Measurements from ENCODE around the gene NAT14. TPM values are rescaled to one million over a fixed set of nuclear protein-coding genes. Genes with fewer than 3 reads are reported as not detected.

Gene NAT14
- total RNA-seq, 4 donors from 2014 or later, result 0.40 to 2.5 (median 1.1) TPM

DNA sequence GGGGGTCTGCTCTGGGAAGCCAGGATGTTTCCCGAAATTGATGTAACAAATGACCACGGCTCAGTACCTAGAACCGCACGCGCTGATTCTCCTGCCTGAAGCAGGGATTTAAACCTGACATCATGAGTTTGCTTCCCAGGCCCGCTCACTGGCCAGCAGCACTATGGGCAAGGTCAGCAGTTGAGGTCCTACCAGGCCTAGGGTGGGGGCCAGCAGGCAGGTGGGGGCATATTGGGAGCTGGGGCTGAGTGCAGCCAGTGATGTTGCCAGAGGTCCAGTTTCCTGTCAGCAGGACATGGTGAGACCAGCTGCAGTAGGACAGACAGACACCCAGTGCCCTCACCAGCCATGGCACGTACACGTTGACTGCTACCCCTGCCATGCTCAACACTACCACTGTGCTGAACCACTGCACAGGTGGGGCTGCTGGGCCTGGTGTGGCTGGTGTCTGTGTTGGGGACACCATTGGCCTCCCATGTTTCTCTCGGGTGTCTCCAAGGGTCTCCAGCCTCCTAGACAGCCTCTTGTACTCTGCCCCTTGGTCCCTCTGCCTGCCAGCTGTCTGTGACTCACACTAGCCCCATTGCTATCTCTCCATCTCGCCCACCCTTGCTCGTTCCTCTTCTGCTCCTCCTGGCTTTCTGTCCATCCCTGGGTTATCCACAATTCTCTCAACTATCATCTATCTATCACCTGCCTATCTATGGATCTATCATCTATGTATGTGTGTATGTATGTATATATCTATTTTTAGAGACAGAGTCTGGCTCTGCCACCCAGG is 19.3 kb upstream of the NAT14 start:
- H3K27ac ChIP-seq, result no peak overlapping the region
- peaks cover 7 to 10% of the 10 kb centered on the region in 2 donors for H3K4me1 ChIP-seq
- no peaks in the 10 kb centered on the region for H3K27me3 ChIP-seq
- H3K9me3 ChIP-seq, result no peaks in the 10 kb centered on the region
- no peak for DNase-seq
- TF ChIP-seq, protein P1, sequence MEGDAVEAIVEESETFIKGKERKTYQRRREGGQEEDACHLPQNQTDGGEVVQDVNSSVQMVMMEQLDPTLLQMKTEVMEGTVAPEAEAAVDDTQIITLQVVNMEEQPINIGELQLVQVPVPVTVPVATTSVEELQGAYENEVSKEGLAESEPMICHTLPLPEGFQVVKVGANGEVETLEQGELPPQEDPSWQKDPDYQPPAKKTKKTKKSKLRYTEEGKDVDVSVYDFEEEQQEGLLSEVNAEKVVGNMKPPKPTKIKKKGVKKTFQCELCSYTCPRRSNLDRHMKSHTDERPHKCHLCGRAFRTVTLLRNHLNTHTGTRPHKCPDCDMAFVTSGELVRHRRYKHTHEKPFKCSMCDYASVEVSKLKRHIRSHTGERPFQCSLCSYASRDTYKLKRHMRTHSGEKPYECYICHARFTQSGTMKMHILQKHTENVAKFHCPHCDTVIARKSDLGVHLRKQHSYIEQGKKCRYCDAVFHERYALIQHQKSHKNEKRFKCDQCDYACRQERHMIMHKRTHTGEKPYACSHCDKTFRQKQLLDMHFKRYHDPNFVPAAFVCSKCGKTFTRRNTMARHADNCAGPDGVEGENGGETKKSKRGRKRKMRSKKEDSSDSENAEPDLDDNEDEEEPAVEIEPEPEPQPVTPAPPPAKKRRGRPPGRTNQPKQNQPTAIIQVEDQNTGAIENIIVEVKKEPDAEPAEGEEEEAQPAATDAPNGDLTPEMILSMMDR (IDR thresholded peaks at IDR 0.05 in 4 of 5, conservative IDR thresholded peaks at IDR 0.05 in 1 of 5), result no peak
- TF ChIP-seq POLR2A (IDR thresholded peaks at IDR 0.05), result no peak
- intact Hi-C loops (cut with DNase I; ENCODE audit: low total_unique reads), result loop anchor here (5.0 kb wide), 1 partner anchor 167 kb away; no protein-coding TSS in a partner anchor
- in situ Hi-C loops (cut with MboI; ENCODE audit: low sequenced_read_pairs in 4 of 4), result no loop called here
- ATAC-seq, result no peak
- H3K36me3 ChIP-seq, result no peaks in the 10 kb centered on the region
- H3K4me3 ChIP-seq, result no peak overlapping the region

DNA sequence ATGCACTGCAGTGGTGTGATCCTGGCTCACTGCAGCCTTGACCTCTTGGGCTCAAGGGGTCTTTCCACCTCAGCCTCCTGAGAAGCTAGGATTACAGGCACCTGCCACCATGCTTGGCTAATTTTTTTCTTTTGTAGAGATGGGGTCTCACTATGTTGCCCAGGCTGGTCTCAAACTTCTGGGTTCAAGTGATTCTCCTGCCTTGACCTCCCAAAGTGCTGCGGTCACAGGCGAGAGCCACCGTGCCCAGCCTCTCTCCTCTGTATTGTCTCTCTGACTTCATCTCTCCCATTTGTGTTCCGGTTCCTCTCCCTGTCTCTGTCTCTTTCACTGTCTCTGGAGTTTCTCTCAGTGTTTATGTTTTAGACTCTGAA is 18.8 kb upstream of the NAT14 start:
- ATAC-seq (no peak), DNase-seq (no peak)
- Histone ChIP-seq H3K9me3 (no peaks in the 10 kb centered on the region), H3K4me3 (no peak overlapping the region), H3K36me3 (no peaks in the 10 kb centered on the region), H3K27ac (no peak overlapping the region), H3K4me1 (peaks cover 4% of the 10 kb centered on the region in 2 donors), H3K27me3 (no peaks in the 10 kb centered on the region)
- intact Hi-C loops (cut with DNase I; ENCODE audit: low total_unique reads) (loop anchor here (5.0 kb wide), 1 partner anchor 166 kb away; no protein-coding TSS in a partner anchor), in situ Hi-C loops (cut with MboI; ENCODE audit: low sequenced_read_pairs in 4 of 4) (no loop called here)
- no peak for TF ChIP-seq POLR2A (IDR thresholded peaks at IDR 0.05)
- TF ChIP-seq, protein P1 (IDR thresholded peaks at IDR 0.05 in 4 of 5, conservative IDR thresholded peaks at IDR 0.05 in 1 of 5), result no peak

DNA sequence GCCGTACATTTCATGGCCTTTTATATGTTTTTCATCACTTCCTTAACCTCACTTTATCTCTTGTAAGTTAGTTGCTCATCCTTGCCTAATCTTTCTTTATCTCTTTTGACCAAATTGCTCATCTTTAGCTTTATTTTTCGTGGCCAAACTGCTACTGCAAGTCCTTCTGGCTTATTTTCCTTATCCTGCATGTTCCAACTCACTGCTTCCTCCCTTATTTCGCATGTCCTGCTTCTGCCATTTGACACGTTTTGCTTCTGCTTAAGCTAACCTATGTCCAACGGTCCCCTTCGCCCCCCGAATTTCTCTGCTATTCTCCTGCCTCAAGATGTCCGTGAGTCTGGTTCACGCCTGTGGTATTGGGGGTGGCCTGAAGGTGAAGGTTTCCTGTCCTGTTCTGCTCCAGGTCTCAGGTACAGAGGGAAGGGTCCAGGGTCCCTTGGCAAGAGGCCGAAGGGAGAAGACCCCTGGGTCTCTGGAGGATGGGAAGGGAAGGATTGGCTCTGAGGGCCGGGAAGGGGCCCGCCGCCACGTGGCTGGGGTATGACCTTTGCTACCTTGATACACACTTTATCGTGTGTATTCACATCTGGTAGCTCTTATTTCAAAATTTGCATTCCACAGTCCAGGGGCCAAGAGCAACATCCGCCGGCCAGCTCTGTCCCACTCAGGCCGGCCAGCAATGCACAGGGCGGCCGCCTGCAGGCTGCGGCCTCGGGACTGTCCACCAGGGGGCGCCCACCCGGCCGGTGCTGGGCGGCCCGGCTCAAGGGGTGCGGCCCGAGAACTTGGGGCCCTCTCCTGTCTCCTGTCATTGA is 17.5 kb upstream of the NAT14 start:
- Histone ChIP-seq H3K4me1 (peaks cover under 1 to 1% of the 10 kb centered on the region in 2 donors), H3K4me3 (no peak overlapping the region), H3K27ac (no peak overlapping the region), H3K36me3 (no peaks in the 10 kb centered on the region), H3K9me3 (no peaks in the 10 kb centered on the region), H3K27me3 (no peaks in the 10 kb centered on the region)
- intact Hi-C loops (cut with DNase I; ENCODE audit: low total_unique reads), result loop anchor here (1.0 to 5.0 kb wide), 2 partner anchors 37 to 165 kb away; no protein-coding TSS in a partner anchor
- TF ChIP-seq, protein P1 (IDR thresholded peaks at IDR 0.05 in 4 of 5, conservative IDR thresholded peaks at IDR 0.05 in 1 of 5), result peak; percentile 79 to 98 (median 95)
- TF ChIP-seq POLR2A (IDR thresholded peaks at IDR 0.05), result no peak
- ATAC-seq (peak; percentile 50 to 79), DNase-seq (no peak)
- in situ Hi-C loops (cut with MboI; ENCODE audit: low sequenced_read_pairs in 4 of 4), result no loop called here

DNA sequence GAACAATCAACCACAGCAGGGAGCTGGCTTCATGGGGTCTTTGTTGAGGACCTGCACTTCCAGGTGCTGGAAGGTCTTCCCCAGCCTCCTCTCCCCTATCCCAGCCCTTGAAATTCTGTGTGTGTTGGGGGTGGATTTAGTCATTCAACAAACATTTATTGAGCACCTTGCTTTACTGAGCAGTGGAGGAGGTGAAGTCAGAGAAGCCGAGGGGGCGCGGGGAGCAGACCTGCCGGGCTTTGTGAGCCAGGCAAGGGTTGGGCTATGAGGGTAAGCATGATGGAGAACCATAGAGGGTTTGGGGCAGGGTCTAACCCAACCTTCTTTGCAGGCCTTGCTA is 17.0 kb upstream of the NAT14 start:
- Histone ChIP-seq H3K27ac (no peak overlapping the region), H3K9me3 (no peaks in the 10 kb centered on the region), H3K27me3 (peaks cover 0 to under 1% (median 0%) of the 10 kb centered on the region in 3 donors), H3K4me3 (no peak overlapping the region), H3K36me3 (no peaks in the 10 kb centered on the region), H3K4me1 (no peaks in the 10 kb centered on the region)
- intact Hi-C loops (cut with DNase I; ENCODE audit: low total_unique reads), result loop anchor here (5.0 kb wide), 1 partner anchor 164 kb away; no protein-coding TSS in a partner anchor
- TF ChIP-seq POLR2A (IDR thresholded peaks at IDR 0.05), result no peak
- TF ChIP-seq, protein P1 (IDR thresholded peaks at IDR 0.05 in 4 of 5, conservative IDR thresholded peaks at IDR 0.05 in 1 of 5), result no peak
- DNase-seq (no peak), ATAC-seq (peak in 1 of 2 donors; percentile 30)
- in situ Hi-C loops (cut with MboI; ENCODE audit: low sequenced_read_pairs in 4 of 4), result no loop called here
